K562 (cell line): ENCODE results near the gene MATN1. TPM values are rescaled to one million over a fixed set of nuclear protein-coding genes. Genes with fewer than 3 reads are reported as not detected.

ENCODE experiments used
- CBFA2T2 ChIP-seq: fragments of 450-650 bp; conservative IDR thresholded peaks from 2 replicates; pipeline ENCODE4 v1.6.1; 2017; ENCODE audit warnings: mild to moderate bottlenecking
- ZBTB12 ChIP-seq: fragments of 250-450 bp; sonication (Bioruptor Pico); IDR thresholded peaks from 2 replicates; pipeline ENCODE4 v1.4.0; 2020
- polyA plus RNA-seq, 8 experiments: library from polyadenylated mRNA; depleted of rRNA in 4 of 8; stranded (reverse) in 5 of 8; unstranded in 3 of 8; fragments of >200 nt; fragmentation: Nextera tagmentation in 2 of 8; fragmentation: Illumina TruSeq in 1 of 8; extraction: Ambion mirVana in 2 of 8; extraction: Trizol in 1 of 8; gene quantifications; 2 replicates each; pipeline versions ENCODE4 v1.2.1 to v1.2.3, GENCODE V29; 2011 to 2014; ENCODE audit warnings: inconsistent platforms in 1 of 8, missing spikeins in 1 of 8
- total RNA-seq, 7 experiments: library from RNA; depleted of rRNA in 6 of 7; stranded (reverse); fragments of >200 nt in 6 of 7; fragmentation: Illumina TruSeq in 2 of 7; extraction: Trizol in 2 of 7; gene quantifications; 2 replicates each; pipeline versions ENCODE4 v1.2.1 to v1.2.3, GENCODE V29; 2011 to 2021; ENCODE audit warnings: low replicate concordance in 1 of 7
- TF ChIP-seq, protein P1 (sequence below): sonication (generic); formaldehyde crosslinking; IDR thresholded peaks from 2 replicates; pipeline ENCODE4 v1.8.1; 2023; ENCODE audit warnings: missing genetic modification reagents, mild to moderate bottlenecking, borderline replicate concordance

The MATN1 gene
- total and polyA plus RNA-seq, 9 of the 15 experiments (the other 6 are each of a cell fraction or from before 2014, with no cell fraction given) = 0.10 to 2.3 (median 1.2) TPM

DNA sequence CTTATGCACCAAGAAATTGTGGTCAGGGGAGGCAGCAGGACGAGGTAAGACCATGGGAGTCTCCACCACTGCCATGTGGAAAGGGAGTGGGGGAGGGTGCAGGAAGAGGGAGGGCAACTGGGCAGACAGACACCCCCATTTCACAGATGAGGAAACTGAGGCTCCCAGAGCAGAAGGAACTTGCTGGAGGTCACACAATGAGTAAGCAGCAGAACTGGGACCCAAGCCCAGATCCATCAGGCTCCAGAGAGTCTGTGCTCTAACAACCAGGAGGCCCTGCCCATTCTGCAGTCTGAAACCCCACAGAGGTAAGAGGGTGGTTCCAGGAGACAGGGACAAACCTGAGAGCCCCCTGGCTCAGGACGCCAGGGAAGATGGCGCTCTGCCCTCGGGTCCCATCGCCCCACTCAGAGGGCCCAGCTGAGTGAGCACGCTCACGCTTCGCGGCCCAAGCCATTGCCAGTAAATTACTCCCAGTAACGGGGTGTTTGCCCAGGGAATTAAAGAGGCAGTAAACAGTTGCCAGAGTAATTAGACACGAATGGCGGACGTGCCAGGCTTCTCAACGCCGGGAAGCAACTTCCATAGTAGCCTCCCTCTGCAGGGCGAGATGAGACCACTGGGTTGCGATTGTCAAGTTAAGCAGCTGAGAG, 59.2 kb downstream of the MATN1 start (continued):
- TF ChIP-seq, protein P1, sequence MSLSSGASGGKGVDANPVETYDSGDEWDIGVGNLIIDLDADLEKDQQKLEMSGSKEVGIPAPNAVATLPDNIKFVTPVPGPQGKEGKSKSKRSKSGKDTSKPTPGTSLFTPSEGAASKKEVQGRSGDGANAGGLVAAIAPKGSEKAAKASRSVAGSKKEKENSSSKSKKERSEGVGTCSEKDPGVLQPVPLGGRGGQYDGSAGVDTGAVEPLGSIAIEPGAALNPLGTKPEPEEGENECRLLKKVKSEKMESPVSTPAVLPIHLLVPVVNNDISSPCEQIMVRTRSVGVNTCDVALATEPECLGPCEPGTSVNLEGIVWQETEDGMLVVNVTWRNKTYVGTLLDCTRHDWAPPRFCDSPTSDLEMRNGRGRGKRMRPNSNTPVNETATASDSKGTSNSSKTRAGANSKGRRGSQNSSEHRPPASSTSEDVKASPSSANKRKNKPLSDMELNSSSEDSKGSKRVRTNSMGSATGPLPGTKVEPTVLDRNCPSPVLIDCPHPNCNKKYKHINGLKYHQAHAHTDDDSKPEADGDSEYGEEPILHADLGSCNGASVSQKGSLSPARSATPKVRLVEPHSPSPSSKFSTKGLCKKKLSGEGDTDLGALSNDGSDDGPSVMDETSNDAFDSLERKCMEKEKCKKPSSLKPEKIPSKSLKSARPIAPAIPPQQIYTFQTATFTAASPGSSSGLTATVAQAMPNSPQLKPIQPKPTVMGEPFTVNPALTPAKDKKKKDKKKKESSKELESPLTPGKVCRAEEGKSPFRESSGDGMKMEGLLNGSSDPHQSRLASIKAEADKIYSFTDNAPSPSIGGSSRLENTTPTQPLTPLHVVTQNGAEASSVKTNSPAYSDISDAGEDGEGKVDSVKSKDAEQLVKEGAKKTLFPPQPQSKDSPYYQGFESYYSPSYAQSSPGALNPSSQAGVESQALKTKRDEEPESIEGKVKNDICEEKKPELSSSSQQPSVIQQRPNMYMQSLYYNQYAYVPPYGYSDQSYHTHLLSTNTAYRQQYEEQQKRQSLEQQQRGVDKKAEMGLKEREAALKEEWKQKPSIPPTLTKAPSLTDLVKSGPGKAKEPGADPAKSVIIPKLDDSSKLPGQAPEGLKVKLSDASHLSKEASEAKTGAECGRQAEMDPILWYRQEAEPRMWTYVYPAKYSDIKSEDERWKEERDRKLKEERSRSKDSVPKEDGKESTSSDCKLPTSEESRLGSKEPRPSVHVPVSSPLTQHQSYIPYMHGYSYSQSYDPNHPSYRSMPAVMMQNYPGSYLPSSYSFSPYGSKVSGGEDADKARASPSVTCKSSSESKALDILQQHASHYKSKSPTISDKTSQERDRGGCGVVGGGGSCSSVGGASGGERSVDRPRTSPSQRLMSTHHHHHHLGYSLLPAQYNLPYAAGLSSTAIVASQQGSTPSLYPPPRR = no peak
- TF ChIP-seq CBFA2T2 (no peak), ZBTB12 (no peak)
- TF ChIP-seq, all 486 proteins: peak for 3
